ENCODE results near the gene NRP2.

Gene NRP2

GRCh38 chr2:205646680-205647079, 35.6 kb upstream of the NRP2 start:
- Histone ChIP-seq H3K4me1 (ENCODE audit: insufficient read depth, low read length, poor library complexity, severe bottlenecking) (no peaks in the 10 kb centered on the region), H3K27me3 (ENCODE audit: insufficient read depth, low read length, poor library complexity, severe bottlenecking) (no peaks in the 10 kb centered on the region), H2AFZ (ENCODE audit: low read length) (no peak overlapping the region), H3K79me2 (ENCODE audit: insufficient read depth, low read length) (no peaks in the 10 kb centered on the region), H3K4me3 (ENCODE audit: low read length, poor library complexity, severe bottlenecking) (no peak overlapping the region), H3F3A (ENCODE audit: low read depth) (no peaks in the 10 kb centered on the region), H3K9ac (ENCODE audit: low read depth, low read length, poor library complexity, severe bottlenecking) (no peak overlapping the region), H3K36me3 (ENCODE audit: insufficient read depth, low read length) (no peaks in the 10 kb centered on the region), H4K20me1 (ENCODE audit: insufficient read depth, low read length, poor library complexity, severe bottlenecking) (no peaks in the 10 kb centered on the region), H3K4me2 (ENCODE audit: low read depth, low read length, poor library complexity, severe bottlenecking) (no peak overlapping the region), H3K9me3 (ENCODE audit: insufficient read depth, low read depth, low read length) (no peaks in the 10 kb centered on the region), H3K9me2 (replicated peaks; ENCODE audit: low read depth, low read length) (no peaks in the 10 kb centered on the region)
- TF ChIP-seq EZH2phosphoT487 (IDR thresholded peaks at IDR 0.05; ENCODE audit: borderline replicate concordance) = no peak
- no peak for TF ChIP-seq CTCF (conservative IDR thresholded peaks at IDR 0.05; ENCODE audit: low read length)

- Histone ChIP-seq H2AFZ (ENCODE audit: low read length) (no peak overlapping the region), H3K79me2 (ENCODE audit: insufficient read depth, low read length) (no peaks in the 10 kb centered on the region), H3K9me3 (ENCODE audit: insufficient read depth, low read depth, low read length) (no peaks in the 10 kb centered on the region), H3K9ac (ENCODE audit: low read depth, low read length, poor library complexity, severe bottlenecking) (no peak overlapping the region), H4K20me1 (ENCODE audit: insufficient read depth, low read length, poor library complexity, severe bottlenecking) (no peaks in the 10 kb centered on the region), H3K9me2 (replicated peaks; ENCODE audit: low read depth, low read length) (no peaks in the 10 kb centered on the region), H3K4me3 (ENCODE audit: low read length, poor library complexity, severe bottlenecking) (no peak overlapping the region), H3K4me1 (ENCODE audit: insufficient read depth, low read length, poor library complexity, severe bottlenecking) (no peaks in the 10 kb centered on the region), H3K27me3 (ENCODE audit: insufficient read depth, low read length, poor library complexity, severe bottlenecking) (no peaks in the 10 kb centered on the region), H3K36me3 (ENCODE audit: insufficient read depth, low read length) (no peaks in the 10 kb centered on the region), H3K4me2 (ENCODE audit: low read depth, low read length, poor library complexity, severe bottlenecking) (no peak overlapping the region), H3F3A (ENCODE audit: low read depth) (no peaks in the 10 kb centered on the region)
- no peak for TF ChIP-seq CTCF (conservative IDR thresholded peaks at IDR 0.05; ENCODE audit: low read length)
- TF ChIP-seq EZH2phosphoT487 (IDR thresholded peaks at IDR 0.05; ENCODE audit: borderline replicate concordance) = no peak
Measured at GRCh38 chr2:205650450-205650849, 31.9 kb upstream of the NRP2 start.

GRCh38 chr2:205650931-205651330, 31.4 kb upstream of the NRP2 start:
- Histone ChIP-seq H3K9me2 (replicated peaks; ENCODE audit: low read depth, low read length) (no peaks in the 10 kb centered on the region), H3K9ac (ENCODE audit: low read depth, low read length, poor library complexity, severe bottlenecking) (no peak overlapping the region), H3K4me2 (ENCODE audit: low read depth, low read length, poor library complexity, severe bottlenecking) (no peak overlapping the region), H3K79me2 (ENCODE audit: insufficient read depth, low read length) (no peaks in the 10 kb centered on the region), H3K9me3 (ENCODE audit: insufficient read depth, low read depth, low read length) (no peaks in the 10 kb centered on the region), H3K4me1 (ENCODE audit: insufficient read depth, low read length, poor library complexity, severe bottlenecking) (no peaks in the 10 kb centered on the region), H3F3A (ENCODE audit: low read depth) (no peaks in the 10 kb centered on the region), H3K36me3 (ENCODE audit: insufficient read depth, low read length) (no peaks in the 10 kb centered on the region), H3K4me3 (ENCODE audit: low read length, poor library complexity, severe bottlenecking) (no peak overlapping the region), H4K20me1 (ENCODE audit: insufficient read depth, low read length, poor library complexity, severe bottlenecking) (no peaks in the 10 kb centered on the region), H3K27me3 (ENCODE audit: insufficient read depth, low read length, poor library complexity, severe bottlenecking) (no peaks in the 10 kb centered on the region), H2AFZ (ENCODE audit: low read length) (no peak overlapping the region)
- no peak for TF ChIP-seq EZH2phosphoT487 (IDR thresholded peaks at IDR 0.05; ENCODE audit: borderline replicate concordance)
- no peak for TF ChIP-seq CTCF (conservative IDR thresholded peaks at IDR 0.05; ENCODE audit: low read length)
